Measurements from ENCODE around the gene LRP8. TPM values are rescaled to one million over a fixed set of nuclear protein-coding genes. Genes with fewer than 3 reads are reported as not detected.

Gene LRP8
- total RNA-seq, 1 experiment from 2014 or later = 28.6 TPM

GRCh38 chr1:53294061-53294460 lies 33.8 kb downstream of the LRP8 start:
- BruUV-seq (replicated peaks) = no TSS peak
- Histone ChIP-seq H3K4me3 (ENCODE audit: low read depth in 2 of 2, low read length in 2 of 2) (no peak overlapping the region), H3K27ac (ENCODE audit: low read length) (no peak overlapping the region), H3K9me3 (ENCODE audit: control insufficient read depth, insufficient read depth, low read depth, low read length) (no peaks in the 10 kb centered on the region), H3K27me3 (ENCODE audit: control insufficient read depth, insufficient read depth, low read length) (no peaks in the 10 kb centered on the region), H3K4me1 (ENCODE audit: control insufficient read depth, insufficient read depth, low read length) (peaks cover 5% of the 10 kb centered on the region; the same call in 1 of the 2 replicates), H3K36me3 (ENCODE audit: control insufficient read depth, insufficient read depth, low read length) (no peaks in the 10 kb centered on the region)
- intact Hi-C loops (cut with micrococcal nuclease; ENCODE audit: unreplicated experiment) (no loop called here), in situ Hi-C loops (cut with HindIII; ENCODE audit: low pct_unique_long_range_greater_than_20kb, low sequenced_read_pairs) (no loop called here)
- DNase-seq (ENCODE audit: low read depth, low spot score) (no peak), ATAC-seq (no peak)
- ChIA-PET CTCF (interaction anchor here (0.9 kb wide), 1 partner anchor 99 kb away, joined by 4 read pairs; no protein-coding TSS in a partner anchor), POLR2A (no interaction called here)
- no peak for TF ChIP-seq SIN3A (IDR thresholded peaks at IDR 0.05; ENCODE audit: borderline replicate concordance, insufficient read depth, low read depth, low read length)
- no peak for TF ChIP-seq POLR2AphosphoS5 (IDR thresholded peaks at IDR 0.05; ENCODE audit: low read depth, low read length)
- TF ChIP-seq REST (IDR thresholded peaks at IDR 0.05; ENCODE audit: insufficient read depth in 1 of 2, low read depth in 2 of 2, low read length in 1 of 2) = no peak

GRCh38 chr1:53293123-53293522 lies 34.7 kb downstream of the LRP8 start:
- BruUV-seq (replicated peaks) = no TSS peak
- Histone ChIP-seq H3K36me3 (ENCODE audit: control insufficient read depth, insufficient read depth, low read length) (no peaks in the 10 kb centered on the region), H3K27me3 (ENCODE audit: control insufficient read depth, insufficient read depth, low read length) (no peaks in the 10 kb centered on the region), H3K27ac (ENCODE audit: low read length) (no peak overlapping the region), H3K4me3 (ENCODE audit: low read depth in 2 of 2, low read length in 2 of 2) (no peak overlapping the region), H3K4me1 (ENCODE audit: control insufficient read depth, insufficient read depth, low read length) (peaks cover 5% of the 10 kb centered on the region; the same call in 1 of the 2 replicates), H3K9me3 (ENCODE audit: control insufficient read depth, insufficient read depth, low read depth, low read length) (no peaks in the 10 kb centered on the region)
- ChIA-PET CTCF (no interaction called here), POLR2A (no interaction called here)
- ATAC-seq = no peak
- TF ChIP-seq TCF7L2 (IDR thresholded peaks at IDR 0.05; ENCODE audit: low read depth, low read length) (no peak), REST (IDR thresholded peaks at IDR 0.05; ENCODE audit: insufficient read depth in 1 of 2, low read depth in 2 of 2, low read length in 1 of 2) (no peak), CTCF (IDR thresholded peaks at IDR 0.05) (no peak), POLR2AphosphoS5 (IDR thresholded peaks at IDR 0.05; ENCODE audit: low read depth, low read length) (no peak), SIN3A (IDR thresholded peaks at IDR 0.05; ENCODE audit: borderline replicate concordance, insufficient read depth, low read depth, low read length) (no peak)
- intact Hi-C loops (cut with micrococcal nuclease; ENCODE audit: unreplicated experiment) (no loop called here), in situ Hi-C loops (cut with HindIII; ENCODE audit: low pct_unique_long_range_greater_than_20kb, low sequenced_read_pairs) (no loop called here)
- DNase-seq (ENCODE audit: low read depth, low spot score) = no peak
